C4-2B (cell line): ENCODE data around the gene CCDC77.
A peak's percentile ranks its signal among the peaks of the same experiment; 100 is the strongest.

Experiments used
- H3K27ac ChIP-seq: fragments of 450-650 bp; 2 replicates; pipeline ENCODE4 v1.5.1; 2017
- CTCF ChIP-seq: fragments of 450-650 bp; conservative IDR thresholded peaks from 2 replicates; pipeline ENCODE4 v1.5.1; 2017; ENCODE audit warnings: mild to moderate bottlenecking
- ZFX ChIP-seq: fragments of 450-650 bp; IDR thresholded peaks from 2 replicates; pipeline ENCODE4 v1.6.1; 2017

CCDC77 gene

GRCh38 chr12:388012-388411 is 13.4 kb upstream of the CCDC77 start:
- no peak for TF ChIP-seq CTCF
- no peak for TF ChIP-seq ZFX
- H3K27ac ChIP-seq, result no peak overlapping the region

GRCh38 chr12:388541-389141 is 12.8 kb upstream of the CCDC77 start:
- H3K27ac ChIP-seq, result peak overlapping the region; percentile 84
- TF ChIP-seq ZFX (peak; percentile 15; the same call in 1 of the 2 replicates), CTCF (no peak)

- TF ChIP-seq CTCF (no peak), ZFX (no peak)
Observed at GRCh38 chr12:389142-390096, 12.0 kb upstream of the CCDC77 start, which contains the start of gene KDM5A. KDM5A (minus strand) TSS chr12:389320; CDS start chr12:389091, 229 bp downstream.

GRCh38 chr12:400828-401227 is 616 bp upstream of the CCDC77 start:
- no peak for TF ChIP-seq ZFX
- TF ChIP-seq CTCF, result no peak
- H3K27ac ChIP-seq, result no peak overlapping the region

More at GRCh38 chr12:389142-390096, 12.0 kb upstream of the CCDC77 start, which contains the start of gene KDM5A:
- peak within 1 kb of the TSS; percentile 84 for H3K27ac ChIP-seq

- peak overlapping the region; percentile 74 for H3K27ac ChIP-seq
Observed at GRCh38 chr12:402029-402389, 565 bp downstream of the CCDC77 start.

GRCh38 chr12:414859-415258 is 13.4 kb downstream of the CCDC77 start:
- TF ChIP-seq ZFX (no peak), CTCF (no peak)
- H3K27ac ChIP-seq, result no peak overlapping the region

More at GRCh38 chr12:402029-402389, 565 bp downstream of the CCDC77 start:
- TF ChIP-seq CTCF, result peak; percentile 55
- TF ChIP-seq ZFX, result no peak

GRCh38 chr12:418432-418831 is 17.0 kb downstream of the CCDC77 start:
- H3K27ac ChIP-seq, result no peak overlapping the region
- TF ChIP-seq CTCF (no peak), ZFX (no peak)
